GM10847 (cell line): ENCODE measurements around the gene MED13L.

Source experiments
- POLR2A ChIP-seq: IDR thresholded peaks from 2 replicates; pipeline ENCODE4 v1.6.1; 2011; ENCODE audit not compliant: insufficient read length; ENCODE audit errors: extremely low read depth

The MED13L gene

GRCh38 chr12:116076399-116076798, 201.1 kb downstream of the MED13L start:
- TF ChIP-seq POLR2A = no peak

GRCh38 chr12:116074686-116075085, 202.8 kb downstream of the MED13L start:
- no peak for TF ChIP-seq POLR2A

GRCh38 chr12:116071555-116072230, 205.8 kb downstream of the MED13L start:
- no peak for TF ChIP-seq POLR2A

- no peak for TF ChIP-seq POLR2A
Observed at GRCh38 chr12:116070444-116070843, 207.0 kb downstream of the MED13L start.

GRCh38 chr12:116069943-116070342, 207.6 kb downstream of the MED13L start:
- TF ChIP-seq POLR2A = no peak

GRCh38 chr12:116068853-116069252, 208.6 kb downstream of the MED13L start:
- no peak for TF ChIP-seq POLR2A

- TF ChIP-seq POLR2A = no peak
Observed at GRCh38 chr12:116068371-116068770, 209.1 kb downstream of the MED13L start.

GRCh38 chr12:116067892-116068291, 209.6 kb downstream of the MED13L start:
- no peak for TF ChIP-seq POLR2A

GRCh38 chr12:116066381-116067230, 210.9 kb downstream of the MED13L start:
- no peak for TF ChIP-seq POLR2A

GRCh38 chr12:116065606-116066005, 211.9 kb downstream of the MED13L start:
- TF ChIP-seq POLR2A = no peak

GRCh38 chr12:116064493-116064892, 213.0 kb downstream of the MED13L start:
- TF ChIP-seq POLR2A = no peak

- TF ChIP-seq POLR2A = no peak
Observed at GRCh38 chr12:116062698-116063097, 214.8 kb downstream of the MED13L start.

- no peak for TF ChIP-seq POLR2A
Observed at GRCh38 chr12:116060764-116061163, 216.7 kb downstream of the MED13L start.

- no peak for TF ChIP-seq POLR2A
Observed at GRCh38 chr12:116059904-116060303, 217.6 kb downstream of the MED13L start.

- TF ChIP-seq POLR2A = no peak
Observed at GRCh38 chr12:116058574-116058973, 218.9 kb downstream of the MED13L start.

- TF ChIP-seq POLR2A = no peak
Observed at GRCh38 chr12:116057356-116057755, 220.1 kb downstream of the MED13L start.

GRCh38 chr12:116055895-116056607, 221.4 kb downstream of the MED13L start:
- no peak for TF ChIP-seq POLR2A
